GM23338 (cell line): Measurements from ENCODE around the gene RGS3.

Source experiments
- CREB1 ChIP-seq: fragments of 250-450 bp; sonication (Bioruptor Pico); IDR thresholded peaks from 2 replicates; pipeline ENCODE4 v1.5.0; 2020; ENCODE audit warnings: low read depth, mild to moderate bottlenecking, moderate library complexity
- CTCF ChIP-seq, 2 experiments: fragments of 200-600 bp in 1 of 2; sonication (generic) in 1 of 2; conservative IDR thresholded peaks; 2 replicates each; pipeline versions ENCODE4 v1.5.1 to v1.6.1; 2016 to 2017; ENCODE audit warnings: antibody characterized with exemption in 2 of 2, low read depth in 2 of 2, mild to moderate bottlenecking in 2 of 2, moderate library complexity in 1 of 2
- EZH2 ChIP-seq: fragments of 200-600 bp; sonication (generic); IDR thresholded peaks from one replicate; pipeline ENCODE4 v1.8.0; 2017; ENCODE audit warnings: antibody characterized with exemption, mild to moderate bottlenecking, low read depth; ENCODE audit not compliant: unreplicated experiment
- EZH2phosphoT487 ChIP-seq: fragments of 200-600 bp; sonication (generic); IDR thresholded peaks from one replicate; pipeline ENCODE4 v1.8.1; 2018; ENCODE audit warnings: antibody characterized with exemption; ENCODE audit not compliant: unreplicated experiment
- JUNB ChIP-seq: IDR thresholded peaks from one replicate; pipeline ENCODE4 v1.6.1; 2016; ENCODE audit warnings: antibody characterized with exemption; ENCODE audit not compliant: unreplicated experiment
- POLR2AphosphoS5 ChIP-seq: IDR thresholded peaks from 2 replicates; pipeline ENCODE4 v1.6.1; 2016; ENCODE audit warnings: antibody characterized with exemption, low read depth
- STAT1 ChIP-seq: IDR thresholded peaks from one replicate; pipeline ENCODE4 v1.6.1; 2016; ENCODE audit warnings: antibody characterized with exemption; ENCODE audit not compliant: unreplicated experiment
- ZNF331 ChIP-seq: fragments of 250-450 bp; sonication (Bioruptor Pico); IDR thresholded peaks from 2 replicates; pipeline ENCODE4 v1.5.0; 2020; ENCODE audit warnings: low read depth, mild to moderate bottlenecking, moderate library complexity
- ZNF462 ChIP-seq: fragments of 250-450 bp; sonication (Bioruptor Pico); IDR thresholded peaks from 2 replicates; pipeline ENCODE4 v1.5.0; 2020; ENCODE audit warnings: mild to moderate bottlenecking, moderate library complexity
- TF ChIP-seq, protein P1 (sequence below): IDR thresholded peaks from 2 replicates; pipeline ENCODE4 v1.6.1; 2016; ENCODE audit warnings: antibody characterized with exemption
- TF ChIP-seq, protein P2 (sequence below): IDR thresholded peaks from one replicate; pipeline ENCODE4 v1.6.1; 2018; ENCODE audit warnings: antibody characterized with exemption; ENCODE audit not compliant: unreplicated experiment

- TF ChIP-seq CTCF (conservative IDR thresholded peaks at IDR 0.05; ENCODE audit: low read depth in 2 of 2) (no peak), EZH2 (no peak), EZH2phosphoT487 (no peak), ZNF331 (no peak), POLR2AphosphoS5 (no peak), ZNF462 (no peak), JUNB (no peak), CREB1 (CRISPR knock-in tag) (no peak), STAT1 (no peak)
- TF ChIP-seq, protein P1, sequence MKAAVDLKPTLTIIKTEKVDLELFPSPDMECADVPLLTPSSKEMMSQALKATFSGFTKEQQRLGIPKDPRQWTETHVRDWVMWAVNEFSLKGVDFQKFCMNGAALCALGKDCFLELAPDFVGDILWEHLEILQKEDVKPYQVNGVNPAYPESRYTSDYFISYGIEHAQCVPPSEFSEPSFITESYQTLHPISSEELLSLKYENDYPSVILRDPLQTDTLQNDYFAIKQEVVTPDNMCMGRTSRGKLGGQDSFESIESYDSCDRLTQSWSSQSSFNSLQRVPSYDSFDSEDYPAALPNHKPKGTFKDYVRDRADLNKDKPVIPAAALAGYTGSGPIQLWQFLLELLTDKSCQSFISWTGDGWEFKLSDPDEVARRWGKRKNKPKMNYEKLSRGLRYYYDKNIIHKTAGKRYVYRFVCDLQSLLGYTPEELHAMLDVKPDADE: no peak
- TF ChIP-seq, protein P2, sequence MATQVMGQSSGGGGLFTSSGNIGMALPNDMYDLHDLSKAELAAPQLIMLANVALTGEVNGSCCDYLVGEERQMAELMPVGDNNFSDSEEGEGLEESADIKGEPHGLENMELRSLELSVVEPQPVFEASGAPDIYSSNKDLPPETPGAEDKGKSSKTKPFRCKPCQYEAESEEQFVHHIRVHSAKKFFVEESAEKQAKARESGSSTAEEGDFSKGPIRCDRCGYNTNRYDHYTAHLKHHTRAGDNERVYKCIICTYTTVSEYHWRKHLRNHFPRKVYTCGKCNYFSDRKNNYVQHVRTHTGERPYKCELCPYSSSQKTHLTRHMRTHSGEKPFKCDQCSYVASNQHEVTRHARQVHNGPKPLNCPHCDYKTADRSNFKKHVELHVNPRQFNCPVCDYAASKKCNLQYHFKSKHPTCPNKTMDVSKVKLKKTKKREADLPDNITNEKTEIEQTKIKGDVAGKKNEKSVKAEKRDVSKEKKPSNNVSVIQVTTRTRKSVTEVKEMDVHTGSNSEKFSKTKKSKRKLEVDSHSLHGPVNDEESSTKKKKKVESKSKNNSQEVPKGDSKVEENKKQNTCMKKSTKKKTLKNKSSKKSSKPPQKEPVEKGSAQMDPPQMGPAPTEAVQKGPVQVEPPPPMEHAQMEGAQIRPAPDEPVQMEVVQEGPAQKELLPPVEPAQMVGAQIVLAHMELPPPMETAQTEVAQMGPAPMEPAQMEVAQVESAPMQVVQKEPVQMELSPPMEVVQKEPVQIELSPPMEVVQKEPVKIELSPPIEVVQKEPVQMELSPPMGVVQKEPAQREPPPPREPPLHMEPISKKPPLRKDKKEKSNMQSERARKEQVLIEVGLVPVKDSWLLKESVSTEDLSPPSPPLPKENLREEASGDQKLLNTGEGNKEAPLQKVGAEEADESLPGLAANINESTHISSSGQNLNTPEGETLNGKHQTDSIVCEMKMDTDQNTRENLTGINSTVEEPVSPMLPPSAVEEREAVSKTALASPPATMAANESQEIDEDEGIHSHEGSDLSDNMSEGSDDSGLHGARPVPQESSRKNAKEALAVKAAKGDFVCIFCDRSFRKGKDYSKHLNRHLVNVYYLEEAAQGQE: no peak
These were observed 158.5 kb downstream of the RGS3 start for GRCh38 chr9:113621980-113622379.
